Activated naive CD8-positive, alpha-beta T cell treated with anti-CD3 and anti-CD28 coated beads, Interleukin-2, amount 10 ng/mL, durations not matched to agents 7 days and 5 days (primary cell): ENCODE results near the gene PALM. TPM values are rescaled to one million over a fixed set of nuclear protein-coding genes. Genes with fewer than 3 reads are reported as not detected.

Source experiments
- ATAC-seq: fragments of 150-1000 bp; cut with Tn5 transposase; one replicate; pipeline ENCODE4 v1.10.0; 2021; ENCODE audit warnings: low read depth, moderate library complexity
- POLR2A ChIA-PET: fragments of 350-600 bp; sonication (Branson Sonifier 250); formaldehyde crosslinking; loops from one replicate; lab custom pipeline; 2021; ENCODE audit warnings: antibody characterized with exemption; lab: Charles Lee
- DNase-seq: peaks from one replicate; pipeline ENCODE4 v3.0.0; 2021
- H3K27ac Mint-ChIP-seq: one replicate; pipeline ENCODE4 v1.8.0; 2022; ENCODE audit warnings: mild to moderate bottlenecking, mixed read lengths
- H3K27me3 Mint-ChIP-seq: one replicate; pipeline ENCODE4 v1.8.0; 2022; ENCODE audit warnings: mild to moderate bottlenecking, moderate library complexity, mixed read lengths
- H3K36me3 Mint-ChIP-seq: one replicate; pipeline ENCODE4 v1.8.0; 2021; ENCODE audit warnings: mild to moderate bottlenecking, mixed read lengths
- H3K4me1 Mint-ChIP-seq: one replicate; pipeline ENCODE4 v1.8.0; 2021; ENCODE audit warnings: mixed read lengths
- H3K4me3 Mint-ChIP-seq: one replicate; pipeline ENCODE4 v1.8.0; 2022; ENCODE audit warnings: mild to moderate bottlenecking, moderate library complexity, mixed read lengths
- H3K9me3 Mint-ChIP-seq: one replicate; pipeline ENCODE4 v1.8.0; 2021; ENCODE audit warnings: mixed read lengths
- total RNA-seq, 2 experiments: library from RNA; stranded (reverse); gene quantifications; one replicate each; pipeline ENCODE4 v1.2.3, GENCODE V29; 2021

The PALM gene
- total RNA-seq, 2 experiments from 2014 or later, result not detected

DNA sequence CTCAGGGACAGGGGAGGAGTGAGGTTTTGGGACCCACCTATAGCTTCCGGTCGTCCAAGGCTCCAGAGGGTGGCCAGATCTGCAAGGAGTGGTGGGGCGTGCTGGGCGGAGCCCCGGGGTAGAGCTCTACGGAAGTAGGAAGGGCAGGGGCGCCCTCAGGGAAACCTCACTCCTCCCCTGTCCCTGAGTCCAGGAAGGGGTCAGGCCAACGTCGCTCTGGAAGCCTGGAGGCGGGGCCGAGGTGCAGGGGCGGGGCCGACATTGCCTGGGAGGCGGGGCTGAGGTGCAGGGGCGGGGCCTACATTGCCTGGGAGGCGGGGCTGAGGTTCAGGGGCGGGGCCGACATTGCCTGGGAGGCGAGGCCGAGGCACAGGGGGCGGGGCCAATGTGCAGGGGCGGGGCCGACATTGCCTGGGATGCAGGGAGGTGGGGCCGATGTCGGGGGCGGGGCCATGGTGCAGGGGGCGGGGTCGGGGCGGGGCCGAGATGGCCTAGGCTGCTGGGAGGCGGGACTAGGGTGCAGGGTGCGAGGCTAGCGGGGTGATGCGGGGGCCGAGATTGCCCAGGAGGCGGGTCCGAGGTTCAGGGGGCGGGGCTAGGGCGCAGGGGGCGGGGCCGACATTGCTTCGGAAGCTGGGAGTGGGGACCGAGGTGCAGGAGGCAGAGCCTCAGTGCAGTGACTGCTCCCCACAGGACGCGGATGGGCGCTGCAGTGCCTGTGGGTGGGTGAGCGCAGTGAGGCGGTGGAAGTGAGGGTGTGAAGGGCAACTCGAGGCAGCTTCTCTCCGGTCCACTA lies 4.9 kb upstream of the PALM start:
- DNase-seq (peak; percentile 80), ATAC-seq (peak; percentile 86)
- H3K9me3 Mint-ChIP-seq, result no peaks in the 10 kb centered on the region
- POLR2A ChIA-PET, result interaction anchor here (0.7 to 1.5 kb wide), 4 partner anchors 23 to 183 kb away, joined by 3 to 8 read pairs (median 4); partner anchors contain the start of gene RNF126
- peak overlapping the region; percentile 43 for H3K27ac Mint-ChIP-seq
- H3K36me3 Mint-ChIP-seq, result no peaks in the 10 kb centered on the region
- peak overlapping the region; percentile 64 for H3K4me3 Mint-ChIP-seq
- peaks cover 31% of the 10 kb centered on the region for H3K27me3 Mint-ChIP-seq
- peaks cover 3% of the 10 kb centered on the region for H3K4me1 Mint-ChIP-seq

- no peak for DNase-seq
- Mint-ChIP-seq H3K9me3 (no peaks in the 10 kb centered on the region), H3K27me3 (peaks cover 31% of the 10 kb centered on the region), H3K4me1 (peaks cover 3% of the 10 kb centered on the region), H3K36me3 (no peaks in the 10 kb centered on the region), H3K4me3 (no peak overlapping the region), H3K27ac (no peak overlapping the region)
- ATAC-seq, result no peak
- POLR2A ChIA-PET, result no interaction called here
These were observed 4.3 kb upstream of the PALM start for GRCh38 chr19:704447-704741.

DNA sequence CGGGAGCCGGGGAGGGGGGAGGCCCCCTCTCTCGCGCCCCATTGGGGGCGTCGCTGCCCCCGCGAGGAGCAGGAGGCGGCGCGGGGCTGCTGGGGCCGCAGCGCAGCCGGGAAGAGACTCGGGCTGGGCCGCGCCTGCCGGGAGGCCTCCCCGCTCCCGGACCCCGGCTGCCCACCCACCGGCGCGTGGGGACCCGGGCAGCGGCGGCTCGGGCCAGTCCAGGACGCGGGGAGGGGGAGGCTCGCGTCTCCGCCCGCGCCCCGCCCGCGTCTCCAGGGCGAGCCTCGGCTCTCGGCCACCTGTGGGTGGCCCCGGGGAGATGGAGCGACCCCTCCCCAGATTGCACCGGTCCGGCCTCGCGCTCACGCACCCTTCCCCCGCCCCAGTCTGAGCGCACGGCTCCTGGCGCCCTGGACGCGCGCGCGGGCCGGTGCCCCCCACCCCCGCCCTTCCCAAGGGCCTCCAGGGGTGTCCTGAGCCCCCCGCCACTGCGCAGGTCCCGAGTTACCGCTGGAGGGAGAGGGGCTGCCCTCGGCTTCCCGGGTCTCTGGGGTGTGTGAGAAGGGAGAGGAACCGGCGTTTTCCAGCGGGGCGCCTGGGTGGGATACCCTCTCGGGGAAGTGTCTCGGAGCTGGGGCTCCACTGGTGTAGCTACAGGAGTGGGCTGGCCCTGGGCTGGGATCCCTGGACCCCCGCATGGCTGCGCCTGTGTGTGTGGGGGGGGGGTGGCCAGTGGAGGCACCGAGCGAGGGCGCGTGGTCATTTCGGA lies 645 bp downstream of the PALM start:
- Mint-ChIP-seq H3K4me3 (no peak overlapping the region), H3K4me1 (no peaks in the 10 kb centered on the region), H3K9me3 (no peaks in the 10 kb centered on the region), H3K27me3 (peaks cover 33% of the 10 kb centered on the region), H3K27ac (no peak overlapping the region), H3K36me3 (no peaks in the 10 kb centered on the region)
- POLR2A ChIA-PET, result no interaction called here
- ATAC-seq (no peak), DNase-seq (no peak)

DNA sequence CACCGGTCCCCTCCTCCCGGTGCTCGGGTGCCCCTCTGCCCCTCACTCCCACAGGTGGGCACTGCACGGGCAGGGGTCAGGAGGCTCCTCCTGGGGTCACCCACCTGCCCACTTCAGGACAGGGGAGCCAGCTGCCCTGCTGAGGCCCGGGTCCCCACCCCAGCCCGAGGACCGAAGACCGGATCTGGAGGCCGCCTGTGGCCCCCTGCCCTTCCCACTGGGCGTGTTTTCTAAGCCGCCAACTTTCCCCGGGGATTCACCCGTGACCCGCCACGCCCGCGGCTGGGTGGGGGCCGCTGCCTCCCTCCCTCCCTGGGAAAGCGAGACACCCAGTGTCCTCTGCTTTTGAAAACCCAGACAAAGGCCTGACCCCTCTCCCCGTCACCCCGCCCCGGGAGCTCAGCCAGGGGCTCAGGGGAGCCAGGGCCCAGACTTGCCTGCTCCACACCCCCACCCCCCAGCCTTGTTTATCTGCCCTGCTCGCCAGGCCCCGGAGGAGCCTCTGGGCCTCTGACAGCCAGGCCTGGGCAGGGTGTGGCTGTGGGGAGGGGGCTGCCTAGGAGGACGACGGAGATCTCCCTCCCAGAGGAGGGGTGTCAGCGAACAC lies 1.3 kb downstream of the PALM start:
- no peaks in the 10 kb centered on the region for H3K4me1 Mint-ChIP-seq
- no peak overlapping the region for H3K27ac Mint-ChIP-seq
- no peaks in the 10 kb centered on the region for H3K9me3 Mint-ChIP-seq
- H3K4me3 Mint-ChIP-seq, result no peak overlapping the region
- no peaks in the 10 kb centered on the region for H3K36me3 Mint-ChIP-seq
- POLR2A ChIA-PET, result no interaction called here
- DNase-seq, result no peak
- peaks cover 33% of the 10 kb centered on the region for H3K27me3 Mint-ChIP-seq
- ATAC-seq, result no peak

DNA sequence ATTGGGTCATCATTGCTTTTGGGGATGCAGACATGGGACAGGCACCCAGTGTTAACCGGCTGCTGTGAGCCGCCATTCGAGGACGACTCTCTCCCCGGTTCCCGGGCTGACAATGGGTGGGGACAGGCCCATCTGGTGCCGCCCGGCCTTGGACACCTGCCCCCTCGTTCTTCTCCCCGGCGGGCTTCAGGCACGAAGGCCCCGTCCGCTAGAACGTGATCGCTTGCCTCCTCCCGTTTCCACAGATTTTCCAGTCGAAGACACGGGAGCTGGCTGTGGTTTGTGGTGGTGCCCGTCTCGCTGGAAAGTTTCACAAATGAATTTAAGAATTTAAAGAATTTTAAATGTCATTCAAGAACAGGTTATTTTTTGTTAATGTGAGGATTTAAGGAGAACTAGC lies 2.0 kb downstream of the PALM start:
- Mint-ChIP-seq H3K9me3 (peaks cover 6% of the 10 kb centered on the region), H3K4me1 (no peaks in the 10 kb centered on the region), H3K4me3 (no peak overlapping the region), H3K36me3 (no peaks in the 10 kb centered on the region), H3K27me3 (peaks cover 34% of the 10 kb centered on the region), H3K27ac (no peak overlapping the region)
- DNase-seq (no peak), ATAC-seq (no peak)
- POLR2A ChIA-PET, result no interaction called here

- Mint-ChIP-seq H3K4me3 (no peak overlapping the region), H3K36me3 (no peaks in the 10 kb centered on the region), H3K27me3 (peaks cover 31% of the 10 kb centered on the region), H3K4me1 (no peaks in the 10 kb centered on the region), H3K9me3 (peaks cover 7% of the 10 kb centered on the region), H3K27ac (no peak overlapping the region)
- DNase-seq (no peak), ATAC-seq (no peak)
- POLR2A ChIA-PET, result no interaction called here
These were observed 2.5 kb downstream of the PALM start for GRCh38 chr19:711254-711653.

DNA sequence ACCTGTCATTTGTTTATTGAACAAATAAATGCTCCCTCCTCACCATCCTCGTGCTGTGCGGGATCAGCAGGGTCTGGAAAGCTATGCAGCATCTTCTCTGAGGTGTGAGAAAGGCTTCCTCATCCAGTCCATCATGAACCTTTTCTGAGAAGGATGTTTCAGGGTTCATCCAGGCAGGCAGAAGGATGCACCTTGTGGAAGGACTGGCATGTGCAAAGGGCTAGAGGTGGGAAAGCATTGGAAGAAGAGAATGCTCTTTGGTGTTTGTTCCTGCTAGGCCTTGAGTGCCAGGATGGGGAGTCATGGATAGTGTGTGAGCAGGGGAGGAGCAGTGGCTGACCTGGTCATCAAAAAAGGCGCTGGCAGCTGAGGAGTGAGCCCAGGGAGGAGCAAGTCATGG lies 6.6 kb downstream of the PALM start:
- Mint-ChIP-seq H3K27me3 (peaks cover 25% of the 10 kb centered on the region), H3K4me1 (peaks cover 1% of the 10 kb centered on the region), H3K36me3 (no peaks in the 10 kb centered on the region), H3K4me3 (no peak overlapping the region), H3K9me3 (peaks cover 7% of the 10 kb centered on the region), H3K27ac (no peak overlapping the region)
- ATAC-seq (no peak), DNase-seq (no peak)
- POLR2A ChIA-PET, result no interaction called here

- no peak for DNase-seq
- no peak overlapping the region for H3K4me3 Mint-ChIP-seq
- peaks cover 1% of the 10 kb centered on the region for H3K4me1 Mint-ChIP-seq
- POLR2A ChIA-PET, result no interaction called here
- ATAC-seq, result no peak
- peak overlapping the region; percentile 56 for H3K27ac Mint-ChIP-seq
- peaks cover 19% of the 10 kb centered on the region for H3K27me3 Mint-ChIP-seq
- H3K36me3 Mint-ChIP-seq, result no peaks in the 10 kb centered on the region
- peaks cover 7% of the 10 kb centered on the region for H3K9me3 Mint-ChIP-seq
These were observed 9.7 kb downstream of the PALM start for GRCh38 chr19:718251-718951.

- no peak overlapping the region for H3K4me3 Mint-ChIP-seq
- peaks cover 22% of the 10 kb centered on the region for H3K27me3 Mint-ChIP-seq
- no peaks in the 10 kb centered on the region for H3K36me3 Mint-ChIP-seq
- peaks cover 1% of the 10 kb centered on the region for H3K4me1 Mint-ChIP-seq
- POLR2A ChIA-PET, result interaction anchor here (0.6 kb wide), 1 partner anchor 565 kb away, joined by 3 read pairs; no protein-coding TSS in a partner anchor
- H3K27ac Mint-ChIP-seq, result no peak overlapping the region
- no peak for DNase-seq
- no peak for ATAC-seq
- peaks cover 7% of the 10 kb centered on the region for H3K9me3 Mint-ChIP-seq
These were observed 10.3 kb downstream of the PALM start for GRCh38 chr19:718991-719512.

DNA sequence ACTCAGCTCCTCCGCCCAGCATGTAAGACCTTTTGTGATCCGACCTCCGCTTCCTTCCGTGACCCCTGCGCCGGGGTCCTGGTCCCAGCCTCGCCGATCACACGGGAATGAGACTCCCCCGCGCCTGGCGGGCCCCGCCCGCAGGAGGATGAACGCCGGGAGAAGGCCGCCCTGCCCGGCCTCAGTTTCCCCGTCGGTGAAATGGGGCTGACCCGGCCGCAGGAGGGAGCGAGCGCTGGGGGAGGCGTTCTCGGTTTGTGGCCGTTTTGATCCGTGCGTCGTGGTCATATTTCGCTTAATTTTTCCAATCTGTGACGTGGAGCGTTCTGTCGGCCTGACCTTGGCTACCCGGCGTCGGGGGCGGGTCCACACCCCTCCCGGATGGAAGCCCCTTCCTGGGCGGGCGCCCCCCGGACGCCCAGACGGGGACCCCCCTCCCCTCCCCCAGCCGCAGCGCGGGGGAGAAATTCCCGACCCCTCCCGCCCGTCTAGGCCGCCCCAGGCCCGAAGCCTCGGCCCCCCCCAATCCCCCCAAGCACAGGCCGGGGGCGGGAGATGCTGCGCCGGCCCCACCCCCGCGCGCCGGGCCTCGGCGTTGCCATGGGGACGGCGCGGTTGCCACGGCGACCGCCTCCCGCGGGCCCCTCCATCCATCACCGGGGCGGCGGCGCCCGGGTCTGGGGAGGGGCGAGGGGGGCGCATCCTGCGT lies 11.1 kb downstream of the PALM start:
- POLR2A ChIA-PET, result no interaction called here
- peaks cover 1% of the 10 kb centered on the region for H3K4me1 Mint-ChIP-seq
- DNase-seq (no peak), ATAC-seq (no peak)
- H3K4me3 Mint-ChIP-seq, result no peak overlapping the region
- H3K27me3 Mint-ChIP-seq, result peaks cover 23% of the 10 kb centered on the region
- no peak overlapping the region for H3K27ac Mint-ChIP-seq
- H3K36me3 Mint-ChIP-seq, result no peaks in the 10 kb centered on the region
- peaks cover 7% of the 10 kb centered on the region for H3K9me3 Mint-ChIP-seq

GRCh38 chr19:720345-721160 lies 11.8 kb downstream of the PALM start:
- no peak for DNase-seq
- no peak for ATAC-seq
- POLR2A ChIA-PET, result no interaction called here
- H3K36me3 Mint-ChIP-seq, result no peaks in the 10 kb centered on the region
- H3K27ac Mint-ChIP-seq, result no peak overlapping the region
- peaks cover 3% of the 10 kb centered on the region for H3K9me3 Mint-ChIP-seq
- peaks cover 1% of the 10 kb centered on the region for H3K4me1 Mint-ChIP-seq
- H3K4me3 Mint-ChIP-seq, result no peak overlapping the region
- H3K27me3 Mint-ChIP-seq, result peaks cover 20% of the 10 kb centered on the region

GRCh38 chr19:722553-723101 lies 13.9 kb downstream of the PALM start:
- Mint-ChIP-seq H3K36me3 (no peaks in the 10 kb centered on the region), H3K27ac (no peak overlapping the region), H3K4me1 (peaks cover 1% of the 10 kb centered on the region), H3K4me3 (no peak overlapping the region), H3K27me3 (peaks cover 18% of the 10 kb centered on the region), H3K9me3 (no peaks in the 10 kb centered on the region)
- ATAC-seq, result no peak
- POLR2A ChIA-PET, result no interaction called here
- DNase-seq, result no peak
